Stomach (tissue), 9 donors: Measurements from ENCODE around the gene BRPF1. TPM values are rescaled to one million over a fixed set of nuclear protein-coding genes. Genes with fewer than 3 reads are reported as not detected.
A peak's percentile ranks its signal among the peaks of the same experiment; 100 is the strongest.

Experiments used
- DNase-seq, 2 donors: peaks; one replicate each; pipeline versions ENCODE4 v3.0.0 to v3.0.0-alpha.2; 2013 to 2019
- H3K27ac ChIP-seq, 5 donors: fragments of 200-600 bp in 4 of 5; sonication (generic) in 4 of 5; one replicate each; pipeline ENCODE4 v1.5.1; 2013 to 2019; ENCODE audit warnings: mild to moderate bottlenecking in 1 of 5, moderate library complexity in 1 of 5
- H3K27me3 ChIP-seq, 3 donors: fragments of 200-600 bp; sonication (generic); one replicate each; pipeline ENCODE4 v1.5.1; 2017 to 2019; ENCODE audit warnings: mixed run types in 1 of 3
- H3K36me3 ChIP-seq, 4 donors: fragments of 200-600 bp; sonication (generic); 1 replicate in 3 of 4; 2 replicates in 1 of 4; pipeline ENCODE4 v1.5.1; 2016 to 2019
- H3K4me1 ChIP-seq, 4 donors: fragments of 200-600 bp; sonication (generic); one replicate each; pipeline ENCODE4 v1.5.1; 2016 to 2019
- H3K4me3 ChIP-seq, 4 donors: fragments of 200-600 bp; sonication (generic) in 3 of 4; one replicate each; pipeline ENCODE4 v1.5.1; 2016 to 2019; ENCODE audit warnings: mild to moderate bottlenecking in 1 of 4
- H3K9me3 ChIP-seq, 4 donors: fragments of 200-600 bp; sonication (generic); one replicate each; pipeline ENCODE4 v1.5.1; 2016 to 2019
- EP300 ChIP-seq: sonication (generic); formaldehyde crosslinking; IDR thresholded peaks from one replicate; pipeline ENCODE4 v1.6.1; 2017; ENCODE audit warnings: antibody characterized with exemption
- POLR2A ChIP-seq, 4 donors: fragments of 450-650 bp; IDR thresholded peaks; one replicate each; pipeline ENCODE4 v1.6.1; 2016; ENCODE audit warnings: antibody characterized with exemption in 4 of 4, control low read depth in 2 of 4, mild to moderate bottlenecking in 1 of 4, moderate library complexity in 1 of 4
- POLR2AphosphoS5 ChIP-seq, 3 donors: sonication (generic); formaldehyde crosslinking; IDR thresholded peaks; one replicate each; pipeline ENCODE4 v1.6.1; 2016; ENCODE audit warnings: antibody characterized with exemption in 3 of 3
- WGBS, 5 donors: extraction: QIAGEN DNeasy Blood & Tissue Kit in 3 of 5; methylation state at CpG; one replicate each; pipeline versions ENCODE4 v1.1.5 to v1.1.7; 2013 to 2018; 5-methylcytosine and 5-hydroxymethylcytosine counted together
- intact Hi-C: fragments of 100-400 bp; cut with DNase I; formaldehyde crosslinking; loops from one replicate; pipeline ENCODE4 v1.15.1; 2023; ENCODE audit warnings: low total_unique reads
- polyA plus RNA-seq, 3 donors: library from polyadenylated mRNA; stranded (reverse); fragments of 200-250 nt; gene quantifications; one replicate each; pipeline ENCODE4 v1.2.3, GENCODE V29; 2013
- total RNA-seq, 5 donors: library from RNA; depleted of rRNA; stranded (reverse); fragments of >200 nt; gene quantifications; one replicate each; pipeline versions ENCODE4 v1.1.0 to v1.2.3, GENCODE V29; 2014 to 2016
- TF ChIP-seq, protein P1 (sequence below), 7 experiments: fragments of 450-650 bp in 4 of 7; fragments of 200-600 bp in 3 of 7; sonication (generic) in 3 of 7; IDR thresholded peaks; one replicate each; pipeline ENCODE4 v1.5.1; 2016 to 2019; ENCODE audit warnings: antibody characterized with exemption in 7 of 7, control low read depth in 2 of 7, mild to moderate bottlenecking in 1 of 7
- donor health status: healthy with polysubstance abuse.
- donor health status: Bipolar disorder and iron deficiency.
- donor health status: healthy.

The BRPF1 gene
- total and polyA plus RNA-seq, 8 donors, result 4.1 to 53.6 (median 11.1) TPM

DNA sequence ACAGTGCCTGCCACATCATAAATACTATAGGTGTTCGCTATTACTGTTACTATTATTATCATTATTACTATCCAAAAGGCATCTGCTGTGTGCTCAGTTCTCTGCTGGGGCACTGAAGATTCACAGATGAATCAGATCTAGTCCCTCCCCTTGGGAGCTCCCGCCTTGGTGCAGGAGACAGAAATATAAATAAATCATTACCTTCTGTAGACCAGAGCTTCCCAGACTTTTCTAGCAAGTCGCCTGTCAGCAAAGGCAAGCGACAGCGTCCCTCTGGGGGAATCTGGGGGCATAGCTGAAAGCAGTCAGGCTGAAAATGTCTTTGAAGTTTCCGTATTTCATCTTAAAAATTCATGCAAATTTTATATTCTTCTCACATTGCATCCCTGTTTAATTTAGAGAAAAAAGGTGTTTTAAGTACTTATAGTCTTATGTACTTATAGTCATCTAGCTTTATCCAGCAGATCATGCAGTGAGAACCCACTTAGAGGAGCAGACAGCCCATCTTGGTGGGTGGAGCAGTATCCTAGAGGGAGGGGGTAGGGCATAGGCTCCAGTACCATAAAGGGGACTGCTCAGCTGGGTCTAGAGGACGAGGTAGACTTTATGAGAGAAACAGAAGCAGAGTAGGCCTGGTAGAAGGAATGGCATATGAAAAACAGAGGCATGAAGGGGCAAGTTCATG lies 10.4 kb upstream of the BRPF1 start:
- intact Hi-C loops, result no loop called here
- no peak for DNase-seq
- Histone ChIP-seq H3K27ac (no peak overlapping the region), H3K36me3 (no peaks in the 10 kb centered on the region), H3K4me1 (peaks cover 0 to 6% (median under 1%) of the 10 kb centered on the region in 4 donors), H3K9me3 (no peaks in the 10 kb centered on the region), H3K4me3 (no peak overlapping the region), H3K27me3 (no peaks in the 10 kb centered on the region)
- WGBS, 5 donors, result 43 to 55% (median 48%) methylated on average over 7 of the region's 7 CpGs
- TF ChIP-seq POLR2AphosphoS5 (IDR thresholded peaks at IDR 0.05) (no peak), EP300 (no peak), POLR2A (IDR thresholded peaks at IDR 0.05) (no peak)
- TF ChIP-seq, protein P1, sequence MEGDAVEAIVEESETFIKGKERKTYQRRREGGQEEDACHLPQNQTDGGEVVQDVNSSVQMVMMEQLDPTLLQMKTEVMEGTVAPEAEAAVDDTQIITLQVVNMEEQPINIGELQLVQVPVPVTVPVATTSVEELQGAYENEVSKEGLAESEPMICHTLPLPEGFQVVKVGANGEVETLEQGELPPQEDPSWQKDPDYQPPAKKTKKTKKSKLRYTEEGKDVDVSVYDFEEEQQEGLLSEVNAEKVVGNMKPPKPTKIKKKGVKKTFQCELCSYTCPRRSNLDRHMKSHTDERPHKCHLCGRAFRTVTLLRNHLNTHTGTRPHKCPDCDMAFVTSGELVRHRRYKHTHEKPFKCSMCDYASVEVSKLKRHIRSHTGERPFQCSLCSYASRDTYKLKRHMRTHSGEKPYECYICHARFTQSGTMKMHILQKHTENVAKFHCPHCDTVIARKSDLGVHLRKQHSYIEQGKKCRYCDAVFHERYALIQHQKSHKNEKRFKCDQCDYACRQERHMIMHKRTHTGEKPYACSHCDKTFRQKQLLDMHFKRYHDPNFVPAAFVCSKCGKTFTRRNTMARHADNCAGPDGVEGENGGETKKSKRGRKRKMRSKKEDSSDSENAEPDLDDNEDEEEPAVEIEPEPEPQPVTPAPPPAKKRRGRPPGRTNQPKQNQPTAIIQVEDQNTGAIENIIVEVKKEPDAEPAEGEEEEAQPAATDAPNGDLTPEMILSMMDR (IDR thresholded peaks at IDR 0.05), result no peak

DNA sequence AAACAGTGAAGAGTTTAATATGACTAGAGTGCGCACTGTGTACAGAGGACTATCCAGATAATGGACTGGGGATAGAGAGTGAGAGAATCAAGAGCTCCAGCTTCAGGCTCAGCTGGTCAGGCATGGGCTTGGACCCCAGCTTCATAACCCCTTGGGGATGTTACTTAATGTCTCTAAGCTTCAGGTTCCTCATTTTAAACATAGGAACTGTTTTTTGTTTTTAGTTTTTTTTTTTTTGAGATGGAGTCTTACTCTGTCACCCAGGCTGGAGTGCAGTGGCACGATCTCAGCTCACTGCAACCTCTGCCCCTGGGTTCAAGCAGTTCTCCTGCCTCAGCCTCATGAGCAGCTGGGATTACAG lies 9.9 kb upstream of the BRPF1 start:
- no peak overlapping the region for H3K4me3 ChIP-seq
- H3K27me3 ChIP-seq, result no peaks in the 10 kb centered on the region
- TF ChIP-seq, protein P1 (IDR thresholded peaks at IDR 0.05), result no peak
- TF ChIP-seq POLR2A (IDR thresholded peaks at IDR 0.05), result no peak
- no peak for TF ChIP-seq POLR2AphosphoS5 (IDR thresholded peaks at IDR 0.05)
- no peak for TF ChIP-seq EP300
- H3K9me3 ChIP-seq, result no peaks in the 10 kb centered on the region
- peaks cover 0 to 1% (median 0%) of the 10 kb centered on the region in 4 donors for H3K4me1 ChIP-seq
- WGBS, 5 donors, result 79 to 89% (median 81%) methylated on average over 2 of the region's 2 CpGs
- intact Hi-C loops, result no loop called here
- H3K36me3 ChIP-seq, result no peaks in the 10 kb centered on the region
- no peak overlapping the region for H3K27ac ChIP-seq
- DNase-seq, result no peak

GRCh38 chr3:9725775-9726515 lies 5.6 kb upstream of the BRPF1 start:
- Histone ChIP-seq H3K4me1 (peaks cover 5 to 10% (median 7%) of the 10 kb centered on the region in 4 donors), H3K9me3 (no peaks in the 10 kb centered on the region), H3K27me3 (no peaks in the 10 kb centered on the region), H3K36me3 (no peaks in the 10 kb centered on the region), H3K27ac (no peak overlapping the region), H3K4me3 (no peak overlapping the region)
- WGBS, 5 donors, result 81 to 92% (median 88%) methylated on average over 4 of the region's 4 CpGs
- DNase-seq, result no peak
- intact Hi-C loops, result no loop called here
- no peak for TF ChIP-seq POLR2AphosphoS5 (IDR thresholded peaks at IDR 0.05)
- TF ChIP-seq, protein P1 (IDR thresholded peaks at IDR 0.05), result no peak
- no peak for TF ChIP-seq EP300
- no peak for TF ChIP-seq POLR2A (IDR thresholded peaks at IDR 0.05)

DNA sequence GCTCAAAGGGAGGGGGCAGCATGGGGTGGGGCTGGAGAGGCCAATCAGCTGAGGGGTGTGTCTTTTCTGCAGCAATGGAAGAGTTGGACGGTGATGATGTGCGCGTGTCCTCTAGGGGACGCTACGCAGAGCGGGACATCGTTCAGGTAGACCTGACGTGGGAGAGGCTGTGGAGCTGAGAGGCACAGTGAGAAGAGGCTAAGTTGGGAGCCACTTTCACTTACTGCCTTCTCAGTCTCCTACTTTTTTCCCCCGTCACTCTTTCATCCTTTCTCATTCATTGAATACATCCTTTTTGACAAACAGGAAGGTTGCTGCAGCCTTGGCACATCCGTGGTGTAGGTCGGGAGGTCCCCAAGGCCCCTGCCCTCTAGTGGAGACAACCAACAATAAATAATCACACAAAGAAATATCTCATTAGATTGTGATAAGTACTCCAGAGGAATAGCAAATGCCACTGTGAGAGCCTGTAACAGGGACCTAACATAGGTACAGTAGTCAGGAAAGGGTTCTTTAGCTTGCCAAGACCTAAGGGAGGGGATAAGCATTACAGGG lies 4.4 kb upstream of the BRPF1 start:
- WGBS, 5 donors, result 4 to 13% (median 8%) methylated on average over 11 of the region's 11 CpGs
- no peak overlapping the region for H3K4me3 ChIP-seq
- H3K9me3 ChIP-seq, result no peaks in the 10 kb centered on the region
- TF ChIP-seq POLR2A (IDR thresholded peaks at IDR 0.05) (no peak), EP300 (no peak), POLR2AphosphoS5 (IDR thresholded peaks at IDR 0.05) (no peak)
- TF ChIP-seq, protein P1 (IDR thresholded peaks at IDR 0.05), result no peak
- H3K27me3 ChIP-seq, result no peaks in the 10 kb centered on the region
- intact Hi-C loops, result no loop called here
- no peak overlapping the region for H3K27ac ChIP-seq
- H3K4me1 ChIP-seq, result peaks cover 5 to 11% (median 8%) of the 10 kb centered on the region in 4 donors
- no peaks in the 10 kb centered on the region for H3K36me3 ChIP-seq
- DNase-seq, result peak in 1 of 2 donors; percentile 37
